K562 (cell line): ENCODE measurements around the gene DLGAP1. TPM values are rescaled to one million over a fixed set of nuclear protein-coding genes. Genes with fewer than 3 reads are reported as not detected.
"Not testable (repeated sequence)": the region's sequence is repeated elsewhere in the genome, so short reads cannot be mapped to it uniquely, and the experiment has no call there.

Source experiments
- GABPB2 ChIP-seq: fragments of 250-450 bp; sonication (Bioruptor Pico); conservative IDR thresholded peaks from 2 replicates; pipeline ENCODE4 v1.5.1; 2021; ENCODE audit warnings: mild to moderate bottlenecking
- NR2C1 ChIP-seq, 2 experiments: fragments of 450-650 bp; IDR thresholded peaks; 2 replicates each; pipeline ENCODE4 v1.6.1; 2017; ENCODE audit warnings: mild to moderate bottlenecking in 2 of 2, antibody characterized with exemption in 1 of 2, inconsistent platforms in 1 of 2, missing compliant biosample characterization in 1 of 2, missing genetic modification characterization in 1 of 2
- ZNF354B ChIP-seq: fragments of 250-450 bp; sonication (Bioruptor Pico); IDR thresholded peaks from 2 replicates; pipeline ENCODE4 v1.4.0; 2020
- polyA plus RNA-seq, 8 experiments: library from polyadenylated mRNA; depleted of rRNA in 4 of 8; stranded (reverse) in 5 of 8; unstranded in 3 of 8; fragments of >200 nt; fragmentation: Nextera tagmentation in 2 of 8; fragmentation: Illumina TruSeq in 1 of 8; extraction: Ambion mirVana in 2 of 8; extraction: Trizol in 1 of 8; gene quantifications; 2 replicates each; pipeline versions ENCODE4 v1.2.1 to v1.2.3, GENCODE V29; 2011 to 2014; ENCODE audit warnings: inconsistent platforms in 1 of 8, missing spikeins in 1 of 8
- total RNA-seq, 7 experiments: library from RNA; depleted of rRNA in 6 of 7; stranded (reverse); fragments of >200 nt in 6 of 7; fragmentation: Illumina TruSeq in 2 of 7; extraction: Trizol in 2 of 7; gene quantifications; 2 replicates each; pipeline versions ENCODE4 v1.2.1 to v1.2.3, GENCODE V29; 2011 to 2021; ENCODE audit warnings: low replicate concordance in 1 of 7
- TF ChIP-seq, protein P1 (sequence below), 2 experiments: fragments of 450-650 bp; formaldehyde crosslinking in 1 of 2; IDR thresholded peaks; 2 replicates each; pipeline versions ENCODE4 v1.4.0 to v1.6.1; 2014 to 2020; ENCODE audit warnings: mild to moderate bottlenecking in 2 of 2, borderline replicate concordance in 1 of 2, low read depth in 1 of 2
- TF ChIP-seq, protein P2 (sequence below): fragments of 450-650 bp; formaldehyde crosslinking; IDR thresholded peaks from 2 replicates; pipeline ENCODE4 v1.4.0; 2022; ENCODE audit warnings: missing genetic modification characterization

The DLGAP1 gene
- total and polyA plus RNA-seq, 9 of the 15 experiments (the other 6 are each of a cell fraction or from before 2014, with no cell fraction given): 0.04 to 0.22 (median 0.08) TPM

DNA sequence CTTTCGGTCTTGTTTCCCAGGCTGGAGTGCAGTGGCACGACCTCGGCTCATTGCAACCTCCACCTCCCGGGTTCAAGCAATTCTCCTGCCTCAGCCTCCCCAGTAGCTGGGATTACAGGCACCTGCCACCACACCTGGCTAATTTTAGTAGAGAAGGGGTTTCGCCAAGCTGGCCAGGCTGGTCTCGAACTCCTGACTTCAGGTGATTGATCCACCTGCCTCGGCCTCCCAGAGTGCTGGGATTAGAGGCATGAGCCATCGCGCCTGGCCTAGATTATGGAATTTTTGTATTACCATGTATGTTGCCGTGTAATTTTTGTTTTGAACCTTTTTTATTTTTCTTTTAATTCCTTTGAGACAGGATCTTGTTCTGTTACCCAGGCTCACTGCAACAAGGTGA is 848.2 kb downstream of the DLGAP1 start (continued):
- TF ChIP-seq, protein P1, sequence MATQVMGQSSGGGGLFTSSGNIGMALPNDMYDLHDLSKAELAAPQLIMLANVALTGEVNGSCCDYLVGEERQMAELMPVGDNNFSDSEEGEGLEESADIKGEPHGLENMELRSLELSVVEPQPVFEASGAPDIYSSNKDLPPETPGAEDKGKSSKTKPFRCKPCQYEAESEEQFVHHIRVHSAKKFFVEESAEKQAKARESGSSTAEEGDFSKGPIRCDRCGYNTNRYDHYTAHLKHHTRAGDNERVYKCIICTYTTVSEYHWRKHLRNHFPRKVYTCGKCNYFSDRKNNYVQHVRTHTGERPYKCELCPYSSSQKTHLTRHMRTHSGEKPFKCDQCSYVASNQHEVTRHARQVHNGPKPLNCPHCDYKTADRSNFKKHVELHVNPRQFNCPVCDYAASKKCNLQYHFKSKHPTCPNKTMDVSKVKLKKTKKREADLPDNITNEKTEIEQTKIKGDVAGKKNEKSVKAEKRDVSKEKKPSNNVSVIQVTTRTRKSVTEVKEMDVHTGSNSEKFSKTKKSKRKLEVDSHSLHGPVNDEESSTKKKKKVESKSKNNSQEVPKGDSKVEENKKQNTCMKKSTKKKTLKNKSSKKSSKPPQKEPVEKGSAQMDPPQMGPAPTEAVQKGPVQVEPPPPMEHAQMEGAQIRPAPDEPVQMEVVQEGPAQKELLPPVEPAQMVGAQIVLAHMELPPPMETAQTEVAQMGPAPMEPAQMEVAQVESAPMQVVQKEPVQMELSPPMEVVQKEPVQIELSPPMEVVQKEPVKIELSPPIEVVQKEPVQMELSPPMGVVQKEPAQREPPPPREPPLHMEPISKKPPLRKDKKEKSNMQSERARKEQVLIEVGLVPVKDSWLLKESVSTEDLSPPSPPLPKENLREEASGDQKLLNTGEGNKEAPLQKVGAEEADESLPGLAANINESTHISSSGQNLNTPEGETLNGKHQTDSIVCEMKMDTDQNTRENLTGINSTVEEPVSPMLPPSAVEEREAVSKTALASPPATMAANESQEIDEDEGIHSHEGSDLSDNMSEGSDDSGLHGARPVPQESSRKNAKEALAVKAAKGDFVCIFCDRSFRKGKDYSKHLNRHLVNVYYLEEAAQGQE (IDR thresholded peaks at IDR 0.05; ENCODE audit: borderline replicate concordance): not testable (repeated sequence)
- TF ChIP-seq, protein P1 (CRISPR knock-in tag; IDR thresholded peaks at IDR 0.05; ENCODE audit: low read depth): peak; percentile 58; the same call in 1 of the 2 replicates
- TF ChIP-seq NR2C1 (IDR thresholded peaks at IDR 0.05): not testable (repeated sequence)
- TF ChIP-seq NR2C1 (tag; IDR thresholded peaks at IDR 0.05) (peak; percentile 42; the same call in 1 of the 2 replicates), GABPB2 (CRISPR knock-in tag) (0 out of 2 replicates have a peak, but pooled peaks have one; percentile 28), ZNF354B (0 out of 2 replicates have a peak, but pooled peaks have one; percentile 27)
- TF ChIP-seq, protein P2, sequence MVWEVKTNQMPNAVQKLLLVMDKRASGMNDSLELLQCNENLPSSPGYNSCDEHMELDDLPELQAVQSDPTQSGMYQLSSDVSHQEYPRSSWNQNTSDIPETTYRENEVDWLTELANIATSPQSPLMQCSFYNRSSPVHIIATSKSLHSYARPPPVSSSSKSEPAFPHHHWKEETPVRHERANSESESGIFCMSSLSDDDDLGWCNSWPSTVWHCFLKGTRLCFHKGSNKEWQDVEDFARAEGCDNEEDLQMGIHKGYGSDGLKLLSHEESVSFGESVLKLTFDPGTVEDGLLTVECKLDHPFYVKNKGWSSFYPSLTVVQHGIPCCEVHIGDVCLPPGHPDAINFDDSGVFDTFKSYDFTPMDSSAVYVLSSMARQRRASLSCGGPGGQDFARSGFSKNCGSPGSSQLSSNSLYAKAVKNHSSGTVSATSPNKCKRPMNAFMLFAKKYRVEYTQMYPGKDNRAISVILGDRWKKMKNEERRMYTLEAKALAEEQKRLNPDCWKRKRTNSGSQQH (CRISPR knock-in tag): 0 out of 2 replicates have a peak, but pooled peaks have one; percentile 48
- TF ChIP-seq, all 486 proteins: peak for 38; not testable (repeated sequence) for 448
